ENCODE data around the gene NUDT3. TPM values are rescaled to one million over a fixed set of nuclear protein-coding genes. Genes with fewer than 3 reads are reported as not detected.

NUDT3 gene
- total and polyA plus RNA-seq, 2 experiments from 2014 or later, result 12.1 to 31.1 TPM

DNA sequence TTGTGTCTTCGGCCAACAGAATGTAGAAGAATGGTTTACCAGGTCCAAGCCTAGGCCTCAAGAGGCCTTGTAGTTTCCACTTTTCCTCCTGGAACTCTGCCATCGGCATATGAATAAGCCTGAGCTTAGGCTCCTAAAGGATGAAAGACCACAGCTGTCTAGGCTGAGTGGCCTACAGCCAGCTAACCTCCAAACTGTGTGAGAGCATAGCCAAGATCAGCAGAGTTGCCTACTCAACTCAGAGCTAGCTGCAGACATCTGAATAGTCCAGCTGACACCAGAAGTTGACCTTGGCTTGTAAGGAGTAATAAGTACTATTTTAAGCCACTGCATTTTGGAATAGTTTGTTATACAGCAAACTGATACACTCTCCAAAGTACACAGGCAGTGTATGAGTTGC is 91.1 kb downstream of the NUDT3 start (continued):
- TF ChIP-seq EZH2 (IDR thresholded peaks at IDR 0.05; ENCODE audit: low read depth, unreplicated experiment) (no peak), ZNF331 (CRISPR knock-in tag; IDR thresholded peaks at IDR 0.05; ENCODE audit: low read depth) (no peak), JUNB (IDR thresholded peaks at IDR 0.05; ENCODE audit: unreplicated experiment) (no peak)

DNA sequence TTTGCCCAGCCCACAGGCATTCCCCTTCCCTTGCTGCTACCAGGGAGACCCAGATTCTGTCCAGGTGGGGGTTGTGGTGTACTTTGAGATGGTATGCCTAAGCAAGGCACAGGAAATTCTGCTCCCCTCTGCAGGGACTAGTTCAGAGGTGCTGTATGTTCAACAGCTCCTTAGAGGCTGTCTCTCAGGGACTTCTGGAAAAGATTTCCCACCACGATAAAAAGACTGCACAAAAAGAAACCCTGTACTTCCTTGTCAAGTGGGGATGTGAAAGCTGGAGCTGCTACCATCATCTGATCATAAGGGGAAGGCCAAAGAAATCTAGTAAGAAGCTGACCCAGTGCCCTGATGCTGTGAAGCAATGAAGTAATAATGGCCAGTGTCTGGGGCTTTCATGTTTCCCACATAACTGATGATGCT is 92.1 kb downstream of the NUDT3 start:
- Histone ChIP-seq H4K20me1 (replicated peaks; ENCODE audit: insufficient read depth) (no peaks in the 10 kb centered on the region; the same call in 1 of the 2 replicates), H3F3A (replicated peaks; ENCODE audit: low read depth) (no peaks in the 10 kb centered on the region), H3K27ac (ENCODE audit: low read depth) (0 out of 2 replicates have a peak overlapping the region, but pooled peaks have one; percentile 19), H3K4me1 (ENCODE audit: insufficient read depth) (no peaks in the 10 kb centered on the region), H3K27me3 (ENCODE audit: insufficient read depth) (no peaks in the 10 kb centered on the region), H3K4me2 (no peak overlapping the region), H2AFZ (no peak overlapping the region), H3K36me3 (ENCODE audit: insufficient read depth) (no peaks in the 10 kb centered on the region), H3K4me3 (no peak overlapping the region), H3K9me2 (ENCODE audit: insufficient read depth) (no peaks in the 10 kb centered on the region), H3K79me2 (replicated peaks; ENCODE audit: insufficient read depth) (0 out of 2 replicates have a peak, but pooled peaks cover 9% of the 10 kb centered on the region)
- TF ChIP-seq STAT1 (IDR thresholded peaks at IDR 0.05; ENCODE audit: unreplicated experiment), result no peak
- no peak for TF ChIP-seq ZNF331 (CRISPR knock-in tag; IDR thresholded peaks at IDR 0.05; ENCODE audit: low read depth)
- TF ChIP-seq, protein P1, sequence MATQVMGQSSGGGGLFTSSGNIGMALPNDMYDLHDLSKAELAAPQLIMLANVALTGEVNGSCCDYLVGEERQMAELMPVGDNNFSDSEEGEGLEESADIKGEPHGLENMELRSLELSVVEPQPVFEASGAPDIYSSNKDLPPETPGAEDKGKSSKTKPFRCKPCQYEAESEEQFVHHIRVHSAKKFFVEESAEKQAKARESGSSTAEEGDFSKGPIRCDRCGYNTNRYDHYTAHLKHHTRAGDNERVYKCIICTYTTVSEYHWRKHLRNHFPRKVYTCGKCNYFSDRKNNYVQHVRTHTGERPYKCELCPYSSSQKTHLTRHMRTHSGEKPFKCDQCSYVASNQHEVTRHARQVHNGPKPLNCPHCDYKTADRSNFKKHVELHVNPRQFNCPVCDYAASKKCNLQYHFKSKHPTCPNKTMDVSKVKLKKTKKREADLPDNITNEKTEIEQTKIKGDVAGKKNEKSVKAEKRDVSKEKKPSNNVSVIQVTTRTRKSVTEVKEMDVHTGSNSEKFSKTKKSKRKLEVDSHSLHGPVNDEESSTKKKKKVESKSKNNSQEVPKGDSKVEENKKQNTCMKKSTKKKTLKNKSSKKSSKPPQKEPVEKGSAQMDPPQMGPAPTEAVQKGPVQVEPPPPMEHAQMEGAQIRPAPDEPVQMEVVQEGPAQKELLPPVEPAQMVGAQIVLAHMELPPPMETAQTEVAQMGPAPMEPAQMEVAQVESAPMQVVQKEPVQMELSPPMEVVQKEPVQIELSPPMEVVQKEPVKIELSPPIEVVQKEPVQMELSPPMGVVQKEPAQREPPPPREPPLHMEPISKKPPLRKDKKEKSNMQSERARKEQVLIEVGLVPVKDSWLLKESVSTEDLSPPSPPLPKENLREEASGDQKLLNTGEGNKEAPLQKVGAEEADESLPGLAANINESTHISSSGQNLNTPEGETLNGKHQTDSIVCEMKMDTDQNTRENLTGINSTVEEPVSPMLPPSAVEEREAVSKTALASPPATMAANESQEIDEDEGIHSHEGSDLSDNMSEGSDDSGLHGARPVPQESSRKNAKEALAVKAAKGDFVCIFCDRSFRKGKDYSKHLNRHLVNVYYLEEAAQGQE (IDR thresholded peaks at IDR 0.05; ENCODE audit: unreplicated experiment), result no peak
- TF ChIP-seq CREB1 (CRISPR knock-in tag; IDR thresholded peaks at IDR 0.05; ENCODE audit: low read depth), result no peak
- TF ChIP-seq, protein P2, sequence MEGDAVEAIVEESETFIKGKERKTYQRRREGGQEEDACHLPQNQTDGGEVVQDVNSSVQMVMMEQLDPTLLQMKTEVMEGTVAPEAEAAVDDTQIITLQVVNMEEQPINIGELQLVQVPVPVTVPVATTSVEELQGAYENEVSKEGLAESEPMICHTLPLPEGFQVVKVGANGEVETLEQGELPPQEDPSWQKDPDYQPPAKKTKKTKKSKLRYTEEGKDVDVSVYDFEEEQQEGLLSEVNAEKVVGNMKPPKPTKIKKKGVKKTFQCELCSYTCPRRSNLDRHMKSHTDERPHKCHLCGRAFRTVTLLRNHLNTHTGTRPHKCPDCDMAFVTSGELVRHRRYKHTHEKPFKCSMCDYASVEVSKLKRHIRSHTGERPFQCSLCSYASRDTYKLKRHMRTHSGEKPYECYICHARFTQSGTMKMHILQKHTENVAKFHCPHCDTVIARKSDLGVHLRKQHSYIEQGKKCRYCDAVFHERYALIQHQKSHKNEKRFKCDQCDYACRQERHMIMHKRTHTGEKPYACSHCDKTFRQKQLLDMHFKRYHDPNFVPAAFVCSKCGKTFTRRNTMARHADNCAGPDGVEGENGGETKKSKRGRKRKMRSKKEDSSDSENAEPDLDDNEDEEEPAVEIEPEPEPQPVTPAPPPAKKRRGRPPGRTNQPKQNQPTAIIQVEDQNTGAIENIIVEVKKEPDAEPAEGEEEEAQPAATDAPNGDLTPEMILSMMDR (conservative IDR thresholded peaks at IDR 0.05; ENCODE audit: low read depth in 2 of 2), result no peak
- no peak for TF ChIP-seq NANOG (IDR thresholded peaks at IDR 0.05; ENCODE audit: borderline replicate concordance)
- no peak for TF ChIP-seq JUNB (IDR thresholded peaks at IDR 0.05; ENCODE audit: unreplicated experiment)
- no peak for TF ChIP-seq EZH2 (IDR thresholded peaks at IDR 0.05; ENCODE audit: low read depth, unreplicated experiment)
- TF ChIP-seq, protein P3, sequence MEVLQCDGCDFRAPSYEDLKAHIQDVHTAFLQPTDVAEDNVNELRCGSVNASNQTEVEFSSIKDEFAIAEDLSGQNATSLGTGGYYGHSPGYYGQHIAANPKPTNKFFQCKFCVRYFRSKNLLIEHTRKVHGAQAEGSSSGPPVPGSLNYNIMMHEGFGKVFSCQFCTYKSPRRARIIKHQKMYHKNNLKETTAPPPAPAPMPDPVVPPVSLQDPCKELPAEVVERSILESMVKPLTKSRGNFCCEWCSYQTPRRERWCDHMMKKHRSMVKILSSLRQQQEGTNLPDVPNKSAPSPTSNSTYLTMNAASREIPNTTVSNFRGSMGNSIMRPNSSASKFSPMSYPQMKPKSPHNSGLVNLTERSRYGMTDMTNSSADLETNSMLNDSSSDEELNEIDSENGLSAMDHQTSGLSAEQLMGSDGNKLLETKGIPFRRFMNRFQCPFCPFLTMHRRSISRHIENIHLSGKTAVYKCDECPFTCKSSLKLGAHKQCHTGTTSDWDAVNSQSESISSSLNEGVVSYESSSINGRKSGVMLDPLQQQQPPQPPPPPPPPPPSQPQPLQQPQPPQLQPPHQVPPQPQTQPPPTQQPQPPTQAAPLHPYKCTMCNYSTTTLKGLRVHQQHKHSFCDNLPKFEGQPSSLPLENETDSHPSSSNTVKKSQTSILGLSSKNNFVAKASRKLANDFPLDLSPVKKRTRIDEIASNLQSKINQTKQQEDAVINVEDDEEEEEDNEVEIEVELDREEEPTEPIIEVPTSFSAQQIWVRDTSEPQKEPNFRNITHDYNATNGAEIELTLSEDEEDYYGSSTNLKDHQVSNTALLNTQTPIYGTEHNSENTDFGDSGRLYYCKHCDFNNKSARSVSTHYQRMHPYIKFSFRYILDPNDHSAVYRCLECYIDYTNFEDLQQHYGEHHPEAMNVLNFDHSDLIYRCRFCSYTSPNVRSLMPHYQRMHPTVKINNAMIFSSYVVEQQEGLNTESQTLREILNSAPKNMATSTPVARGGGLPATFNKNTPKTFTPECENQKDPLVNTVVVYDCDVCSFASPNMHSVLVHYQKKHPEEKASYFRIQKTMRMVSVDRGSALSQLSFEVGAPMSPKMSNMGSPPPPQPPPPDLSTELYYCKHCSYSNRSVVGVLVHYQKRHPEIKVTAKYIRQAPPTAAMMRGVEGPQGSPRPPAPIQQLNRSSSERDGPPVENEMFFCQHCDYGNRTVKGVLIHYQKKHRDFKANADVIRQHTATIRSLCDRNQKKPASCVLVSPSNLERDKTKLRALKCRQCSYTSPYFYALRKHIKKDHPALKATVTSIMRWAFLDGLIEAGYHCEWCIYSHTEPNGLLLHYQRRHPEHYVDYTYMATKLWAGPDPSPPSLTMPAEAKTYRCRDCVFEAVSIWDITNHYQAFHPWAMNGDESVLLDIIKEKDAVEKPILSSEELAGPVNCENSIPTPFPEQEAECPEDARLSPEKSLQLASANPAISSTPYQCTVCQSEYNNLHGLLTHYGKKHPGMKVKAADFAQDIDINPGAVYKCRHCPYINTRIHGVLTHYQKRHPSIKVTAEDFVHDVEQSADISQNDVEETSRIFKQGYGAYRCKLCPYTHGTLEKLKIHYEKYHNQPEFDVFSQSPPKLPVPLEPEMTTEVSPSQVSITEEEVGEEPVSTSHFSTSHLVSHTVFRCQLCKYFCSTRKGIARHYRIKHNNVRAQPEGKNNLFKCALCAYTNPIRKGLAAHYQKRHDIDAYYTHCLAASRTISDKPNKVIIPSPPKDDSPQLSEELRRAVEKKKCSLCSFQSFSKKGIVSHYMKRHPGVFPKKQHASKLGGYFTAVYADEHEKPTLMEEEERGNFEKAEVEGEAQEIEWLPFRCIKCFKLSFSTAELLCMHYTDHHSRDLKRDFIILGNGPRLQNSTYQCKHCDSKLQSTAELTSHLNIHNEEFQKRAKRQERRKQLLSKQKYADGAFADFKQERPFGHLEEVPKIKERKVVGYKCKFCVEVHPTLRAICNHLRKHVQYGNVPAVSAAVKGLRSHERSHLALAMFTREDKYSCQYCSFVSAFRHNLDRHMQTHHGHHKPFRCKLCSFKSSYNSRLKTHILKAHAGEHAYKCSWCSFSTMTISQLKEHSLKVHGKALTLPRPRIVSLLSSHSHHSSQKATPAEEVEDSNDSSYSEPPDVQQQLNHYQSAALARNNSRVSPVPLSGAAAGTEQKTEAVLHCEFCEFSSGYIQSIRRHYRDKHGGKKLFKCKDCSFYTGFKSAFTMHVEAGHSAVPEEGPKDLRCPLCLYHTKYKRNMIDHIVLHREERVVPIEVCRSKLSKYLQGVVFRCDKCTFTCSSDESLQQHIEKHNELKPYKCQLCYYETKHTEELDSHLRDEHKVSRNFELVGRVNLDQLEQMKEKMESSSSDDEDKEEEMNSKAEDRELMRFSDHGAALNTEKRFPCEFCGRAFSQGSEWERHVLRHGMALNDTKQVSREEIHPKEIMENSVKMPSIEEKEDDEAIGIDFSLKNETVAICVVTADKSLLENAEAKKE (CRISPR knock-in tag; IDR thresholded peaks at IDR 0.05), result no peak
- TF ChIP-seq, protein P4, sequence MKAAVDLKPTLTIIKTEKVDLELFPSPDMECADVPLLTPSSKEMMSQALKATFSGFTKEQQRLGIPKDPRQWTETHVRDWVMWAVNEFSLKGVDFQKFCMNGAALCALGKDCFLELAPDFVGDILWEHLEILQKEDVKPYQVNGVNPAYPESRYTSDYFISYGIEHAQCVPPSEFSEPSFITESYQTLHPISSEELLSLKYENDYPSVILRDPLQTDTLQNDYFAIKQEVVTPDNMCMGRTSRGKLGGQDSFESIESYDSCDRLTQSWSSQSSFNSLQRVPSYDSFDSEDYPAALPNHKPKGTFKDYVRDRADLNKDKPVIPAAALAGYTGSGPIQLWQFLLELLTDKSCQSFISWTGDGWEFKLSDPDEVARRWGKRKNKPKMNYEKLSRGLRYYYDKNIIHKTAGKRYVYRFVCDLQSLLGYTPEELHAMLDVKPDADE (IDR thresholded peaks at IDR 0.05), result no peak
- TF ChIP-seq ZNF114 (CRISPR knock-in tag; IDR thresholded peaks at IDR 0.05), result no peak
- TF ChIP-seq POLR2AphosphoS5 (IDR thresholded peaks at IDR 0.05; ENCODE audit: low read depth), result no peak
- TF ChIP-seq EZH2phosphoT487 (IDR thresholded peaks at IDR 0.05; ENCODE audit: unreplicated experiment), result no peak
- Mint-ChIP-seq H3K4me1 (peaks cover 4% of the 10 kb centered on the region), H3K4me3 (no peak overlapping the region), H3K9me3 (no peaks in the 10 kb centered on the region), H3K36me3 (ENCODE audit: low read depth) (peaks cover 5% of the 10 kb centered on the region; the same call in 1 of the 3 replicates), H3K27ac (peak overlapping the region; percentile 21; the same call in 1 of the 2 replicates), H3K27me3 (ENCODE audit: insufficient read depth, low read depth, poor library complexity) (peaks cover 4% of the 10 kb centered on the region)
- DNase-seq (ENCODE audit: low spot score) (no peak), ATAC-seq (no peak)
